ENCODE results near the gene ADAM22. TPM values are rescaled to one million over a fixed set of nuclear protein-coding genes. Genes with fewer than 3 reads are reported as not detected.

ADAM22 gene
- 3.0 and 4.8 TPM in 2 replicates for polyA plus RNA-seq (2012; rRNA removed)
- polyA plus RNA-seq (2012; cell fraction: cytosol; rRNA removed), result 5.2 and 6.7 TPM in 2 replicates
- 4.6 and 7.5 TPM in 2 replicates for polyA plus RNA-seq (2012; cell fraction: nucleus; rRNA removed)

DNA sequence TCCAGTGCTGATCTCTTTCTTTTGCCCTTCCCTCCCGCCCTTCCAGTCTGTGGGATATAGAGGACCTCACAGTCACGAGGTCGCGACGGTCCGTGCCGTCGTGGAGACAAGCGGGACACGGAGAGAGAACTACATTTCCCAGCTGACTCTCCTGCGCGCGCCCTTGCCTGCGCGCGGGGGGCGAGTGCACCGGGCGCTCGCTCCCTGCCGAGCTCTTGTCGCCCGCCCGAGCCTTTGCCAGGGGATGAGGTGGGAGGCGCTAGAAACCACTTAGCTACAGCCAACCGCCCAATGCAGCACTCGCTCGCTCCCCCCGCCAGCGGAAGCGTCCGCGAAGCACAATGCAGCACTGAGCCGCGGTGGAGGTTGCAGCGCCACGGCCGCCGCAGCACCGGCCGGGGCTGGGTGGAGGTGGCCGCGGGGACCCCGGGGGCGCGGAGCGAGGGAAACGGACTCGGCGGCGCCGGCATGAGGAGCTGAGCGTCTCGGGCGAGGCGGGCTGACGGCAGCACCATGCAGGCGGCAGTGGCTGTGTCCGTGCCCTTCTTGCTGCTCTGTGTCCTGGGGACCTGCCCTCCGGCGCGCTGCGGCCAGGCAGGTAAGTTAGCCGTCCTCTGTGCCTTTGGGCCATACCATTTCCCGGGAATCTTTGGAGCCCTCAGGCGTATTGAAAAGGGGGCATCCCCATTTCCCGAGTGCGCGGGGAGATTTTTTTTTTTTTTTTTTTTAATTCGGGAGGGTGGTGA, at the start of gene ADAM22:
ADAM22 (plus strand) TSS at position 299 of the 746 bp plus-strand sequence; CDS start at position 514, 215 bp downstream.
- H2AFZ ChIP-seq (ENCODE audit: low read depth), result peak within 1 kb of the TSS; percentile 95
- no peaks in the 10 kb centered on the region for H3F3A ChIP-seq (replicated peaks; ENCODE audit: insufficient read depth)
- H3K9me2 ChIP-seq, result no peaks in the 10 kb centered on the region
- DNase-seq, result peak; percentile 98
- WGBS (ENCODE audit: low lambda C conversion rate), result under 1% methylated on average over 16 of the region's 70 CpGs
- H4K20me1 ChIP-seq (ENCODE audit: insufficient read depth), result no peaks in the 10 kb centered on the region
- ChIA-PET POLR2A (interaction anchor here (0.7 to 2.0 kb wide), 10 partner anchors 10 to 333 kb away, joined by 3 to 14 read pairs (median 4); partner anchors contain the start of genes ABCB1, DBF4 and SLC25A40), CTCF (interaction anchor here (0.7 to 3.7 kb wide), 15 partner anchors 10 to 462 kb away, joined by 3 to 23 read pairs (median 3); no protein-coding TSS in a partner anchor)
- peaks cover 0 to 11% of the 10 kb centered on the region in 2 experiments; a peak in 2 of 4 replicates for H3K4me1 ChIP-seq (ENCODE audit: control insufficient read depth in 1 of 2, insufficient read depth in 2 of 2, low read depth in 1 of 2, low read length in 1 of 2)
- H3K27me3 ChIP-seq (ENCODE audit: insufficient read depth), result no peaks in the 10 kb centered on the region
- peak within 1 kb of the TSS; percentile 74 to 75 for H3K4me3 ChIP-seq (ENCODE audit: low read depth in 2 of 2, low read length in 1 of 2)
- H3K36me3 ChIP-seq (replicated peaks in 1 of 2; ENCODE audit: control insufficient read depth in 1 of 2, insufficient read depth in 2 of 2, low read length in 1 of 2), result peaks cover 0 to 3% of the 10 kb centered on the region in 2 experiments
- H3K79me2 ChIP-seq (ENCODE audit: insufficient read depth), result no peaks in the 10 kb centered on the region
- H3K9ac ChIP-seq, result peak within 1 kb of the TSS; percentile 29; the same call in 1 of the 2 replicates
- H3K27ac ChIP-seq (ENCODE audit: low read depth in 2 of 2, low read length in 1 of 2), result peak within 1 kb of the TSS in 1 of 2 experiments; percentile 91; a peak in 2 of 4 replicates
- no peaks in the 10 kb centered on the region for H3K9me3 ChIP-seq
- peak within 1 kb of the TSS; percentile 95 for H3K4me2 ChIP-seq
- TF ChIP-seq FOSL2 (IDR thresholded peaks at IDR 0.05; ENCODE audit: borderline replicate concordance, low read depth) (no peak), RFX5 (IDR thresholded peaks at IDR 0.05; ENCODE audit: low read length) (no peak; the same call in 1 of the 2 replicates), TCF12 (IDR thresholded peaks at IDR 0.05) (no peak), EZH2phosphoT487 (IDR thresholded peaks at IDR 0.05; ENCODE audit: borderline replicate concordance, low read depth) (no peak), SIN3A (IDR thresholded peaks at IDR 0.05; ENCODE audit: borderline replicate concordance, low read depth, low read length) (peak; percentile 80; the same call in 1 of the 2 replicates), ELF1 (IDR thresholded peaks at IDR 0.05) (peak; percentile 31; the same call in 1 of the 2 replicates), FOXJ3 (CRISPR knock-in tag; IDR thresholded peaks at IDR 0.05) (peak; percentile 65; the same call in 1 of the 2 replicates), CHD2 (IDR thresholded peaks at IDR 0.05; ENCODE audit: low read length, partially characterized antibody) (peak; percentile 83), POLR2AphosphoS5 (IDR thresholded peaks at IDR 0.05; ENCODE audit: low read depth, low read length) (peak; percentile 71; the same call in 1 of the 2 replicates), GABPA (IDR thresholded peaks at IDR 0.05; ENCODE audit: low read depth) (peak; percentile 34; the same call in 1 of the 2 replicates), GATA2 (CRISPR knock-in tag; IDR thresholded peaks at IDR 0.05) (no peak), RCOR1 (IDR thresholded peaks at IDR 0.05; ENCODE audit: low read length) (peak; percentile 68), RXRA (IDR thresholded peaks at IDR 0.05; ENCODE audit: borderline replicate concordance, low read depth) (no peak), TEAD4 (IDR thresholded peaks at IDR 0.05; ENCODE audit: borderline replicate concordance, insufficient read depth) (no peak), NFIC (IDR thresholded peaks at IDR 0.05; ENCODE audit: borderline replicate concordance) (peak; percentile 48; the same call in 1 of the 2 replicates), USF2 (IDR thresholded peaks at IDR 0.05; ENCODE audit: borderline replicate concordance, low read depth, low read length) (no peak), MXI1 (IDR thresholded peaks at IDR 0.05; ENCODE audit: low read depth, low read length) (peak; percentile 88), RAD21 (IDR thresholded peaks at IDR 0.05; ENCODE audit: low read length) (peak; percentile 62)
- TF ChIP-seq, protein P1, sequence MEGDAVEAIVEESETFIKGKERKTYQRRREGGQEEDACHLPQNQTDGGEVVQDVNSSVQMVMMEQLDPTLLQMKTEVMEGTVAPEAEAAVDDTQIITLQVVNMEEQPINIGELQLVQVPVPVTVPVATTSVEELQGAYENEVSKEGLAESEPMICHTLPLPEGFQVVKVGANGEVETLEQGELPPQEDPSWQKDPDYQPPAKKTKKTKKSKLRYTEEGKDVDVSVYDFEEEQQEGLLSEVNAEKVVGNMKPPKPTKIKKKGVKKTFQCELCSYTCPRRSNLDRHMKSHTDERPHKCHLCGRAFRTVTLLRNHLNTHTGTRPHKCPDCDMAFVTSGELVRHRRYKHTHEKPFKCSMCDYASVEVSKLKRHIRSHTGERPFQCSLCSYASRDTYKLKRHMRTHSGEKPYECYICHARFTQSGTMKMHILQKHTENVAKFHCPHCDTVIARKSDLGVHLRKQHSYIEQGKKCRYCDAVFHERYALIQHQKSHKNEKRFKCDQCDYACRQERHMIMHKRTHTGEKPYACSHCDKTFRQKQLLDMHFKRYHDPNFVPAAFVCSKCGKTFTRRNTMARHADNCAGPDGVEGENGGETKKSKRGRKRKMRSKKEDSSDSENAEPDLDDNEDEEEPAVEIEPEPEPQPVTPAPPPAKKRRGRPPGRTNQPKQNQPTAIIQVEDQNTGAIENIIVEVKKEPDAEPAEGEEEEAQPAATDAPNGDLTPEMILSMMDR (IDR thresholded peaks at IDR 0.05), result 0 out of 2 replicates have a peak, but pooled peaks have one; percentile 25
- TF ChIP-seq, protein P2, sequence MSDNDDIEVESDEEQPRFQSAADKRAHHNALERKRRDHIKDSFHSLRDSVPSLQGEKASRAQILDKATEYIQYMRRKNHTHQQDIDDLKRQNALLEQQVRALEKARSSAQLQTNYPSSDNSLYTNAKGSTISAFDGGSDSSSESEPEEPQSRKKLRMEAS (IDR thresholded peaks at IDR 0.05; ENCODE audit: low read depth), result peak; percentile 68; the same call in 1 of the 2 replicates
- TF ChIP-seq, protein P3, sequence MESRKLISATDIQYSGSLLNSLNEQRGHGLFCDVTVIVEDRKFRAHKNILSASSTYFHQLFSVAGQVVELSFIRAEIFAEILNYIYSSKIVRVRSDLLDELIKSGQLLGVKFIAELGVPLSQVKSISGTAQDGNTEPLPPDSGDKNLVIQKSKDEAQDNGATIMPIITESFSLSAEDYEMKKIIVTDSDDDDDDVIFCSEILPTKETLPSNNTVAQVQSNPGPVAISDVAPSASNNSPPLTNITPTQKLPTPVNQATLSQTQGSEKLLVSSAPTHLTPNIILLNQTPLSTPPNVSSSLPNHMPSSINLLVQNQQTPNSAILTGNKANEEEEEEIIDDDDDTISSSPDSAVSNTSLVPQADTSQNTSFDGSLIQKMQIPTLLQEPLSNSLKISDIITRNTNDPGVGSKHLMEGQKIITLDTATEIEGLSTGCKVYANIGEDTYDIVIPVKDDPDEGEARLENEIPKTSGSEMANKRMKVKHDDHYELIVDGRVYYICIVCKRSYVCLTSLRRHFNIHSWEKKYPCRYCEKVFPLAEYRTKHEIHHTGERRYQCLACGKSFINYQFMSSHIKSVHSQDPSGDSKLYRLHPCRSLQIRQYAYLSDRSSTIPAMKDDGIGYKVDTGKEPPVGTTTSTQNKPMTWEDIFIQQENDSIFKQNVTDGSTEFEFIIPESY (IDR thresholded peaks at IDR 0.05; ENCODE audit: borderline replicate concordance, low read depth), result no peak
- TF ChIP-seq, protein P4, sequence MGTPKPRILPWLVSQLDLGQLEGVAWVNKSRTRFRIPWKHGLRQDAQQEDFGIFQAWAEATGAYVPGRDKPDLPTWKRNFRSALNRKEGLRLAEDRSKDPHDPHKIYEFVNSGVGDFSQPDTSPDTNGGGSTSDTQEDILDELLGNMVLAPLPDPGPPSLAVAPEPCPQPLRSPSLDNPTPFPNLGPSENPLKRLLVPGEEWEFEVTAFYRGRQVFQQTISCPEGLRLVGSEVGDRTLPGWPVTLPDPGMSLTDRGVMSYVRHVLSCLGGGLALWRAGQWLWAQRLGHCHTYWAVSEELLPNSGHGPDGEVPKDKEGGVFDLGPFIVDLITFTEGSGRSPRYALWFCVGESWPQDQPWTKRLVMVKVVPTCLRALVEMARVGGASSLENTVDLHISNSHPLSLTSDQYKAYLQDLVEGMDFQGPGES (IDR thresholded peaks at IDR 0.05; ENCODE audit: low read depth, low read length), result no peak
- TF ChIP-seq, protein P5, sequence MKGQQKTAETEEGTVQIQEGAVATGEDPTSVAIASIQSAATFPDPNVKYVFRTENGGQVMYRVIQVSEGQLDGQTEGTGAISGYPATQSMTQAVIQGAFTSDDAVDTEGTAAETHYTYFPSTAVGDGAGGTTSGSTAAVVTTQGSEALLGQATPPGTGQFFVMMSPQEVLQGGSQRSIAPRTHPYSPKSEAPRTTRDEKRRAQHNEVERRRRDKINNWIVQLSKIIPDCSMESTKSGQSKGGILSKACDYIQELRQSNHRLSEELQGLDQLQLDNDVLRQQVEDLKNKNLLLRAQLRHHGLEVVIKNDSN (IDR thresholded peaks at IDR 0.05; ENCODE audit: borderline replicate concordance, low read depth), result peak; percentile 57; the same call in 1 of the 2 replicates

Measured in SK-N-SH (cell line).